Neural progenitor cell (in vitro differentiated cells): ENCODE data around the gene SIT1.
"Not testable (repeated sequence)": the region's sequence is repeated elsewhere in the genome, so short reads cannot be mapped to it uniquely, and the experiment has no call there.

Experiments
- EZH2 ChIP-seq: fragments of 200-600 bp; sonication (generic); IDR thresholded peaks from 2 replicates; pipeline ENCODE4 v1.6.1; 2017; ENCODE audit warnings: antibody characterized with exemption, mild to moderate bottlenecking, moderate library complexity
- EZH2phosphoT487 ChIP-seq: fragments of 200-600 bp; sonication (generic); IDR thresholded peaks from 2 replicates; pipeline ENCODE4 v1.6.1; 2017; ENCODE audit warnings: antibody characterized with exemption
- TF ChIP-seq, protein P1 (sequence below): fragments of 200-600 bp; sonication (generic); IDR thresholded peaks from 2 replicates; pipeline ENCODE4 v1.5.1; 2017; ENCODE audit warnings: antibody characterized with exemption, mild to moderate bottlenecking

DNA sequence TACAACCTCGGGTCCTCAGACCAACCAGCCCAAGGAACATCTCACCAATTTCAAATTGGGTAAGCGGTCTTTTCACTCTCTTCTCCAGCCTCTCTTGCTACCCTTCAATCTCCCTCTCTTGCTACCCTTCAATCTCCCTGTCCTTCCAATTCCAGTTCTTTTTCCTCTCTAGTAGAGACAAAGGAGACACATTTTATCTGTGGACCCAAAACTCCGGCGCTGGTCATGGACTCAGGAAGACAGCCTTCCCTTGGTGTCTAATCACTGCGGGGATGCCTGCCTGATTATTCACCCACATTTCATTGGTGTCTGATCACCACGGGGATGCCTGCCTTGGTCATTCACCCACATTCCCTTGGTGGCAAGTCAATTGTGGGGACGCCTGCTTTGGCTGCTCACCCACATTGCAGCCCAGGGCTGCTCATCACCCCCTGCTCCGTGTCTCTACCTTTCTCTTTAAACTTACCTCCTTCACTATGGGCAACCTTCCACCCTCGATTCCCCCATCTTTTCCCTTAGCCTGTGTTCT, 13.2 kb downstream of the SIT1 start:
- TF ChIP-seq, protein P1, sequence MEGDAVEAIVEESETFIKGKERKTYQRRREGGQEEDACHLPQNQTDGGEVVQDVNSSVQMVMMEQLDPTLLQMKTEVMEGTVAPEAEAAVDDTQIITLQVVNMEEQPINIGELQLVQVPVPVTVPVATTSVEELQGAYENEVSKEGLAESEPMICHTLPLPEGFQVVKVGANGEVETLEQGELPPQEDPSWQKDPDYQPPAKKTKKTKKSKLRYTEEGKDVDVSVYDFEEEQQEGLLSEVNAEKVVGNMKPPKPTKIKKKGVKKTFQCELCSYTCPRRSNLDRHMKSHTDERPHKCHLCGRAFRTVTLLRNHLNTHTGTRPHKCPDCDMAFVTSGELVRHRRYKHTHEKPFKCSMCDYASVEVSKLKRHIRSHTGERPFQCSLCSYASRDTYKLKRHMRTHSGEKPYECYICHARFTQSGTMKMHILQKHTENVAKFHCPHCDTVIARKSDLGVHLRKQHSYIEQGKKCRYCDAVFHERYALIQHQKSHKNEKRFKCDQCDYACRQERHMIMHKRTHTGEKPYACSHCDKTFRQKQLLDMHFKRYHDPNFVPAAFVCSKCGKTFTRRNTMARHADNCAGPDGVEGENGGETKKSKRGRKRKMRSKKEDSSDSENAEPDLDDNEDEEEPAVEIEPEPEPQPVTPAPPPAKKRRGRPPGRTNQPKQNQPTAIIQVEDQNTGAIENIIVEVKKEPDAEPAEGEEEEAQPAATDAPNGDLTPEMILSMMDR = not testable (repeated sequence)
- not testable (repeated sequence) for TF ChIP-seq EZH2phosphoT487, EZH2
